Breast epithelium (tissue), 4 donors: Measurements from ENCODE around the gene TMOD2. TPM values are rescaled to one million over a fixed set of nuclear protein-coding genes. Genes with fewer than 3 reads are reported as not detected.

ENCODE experiments used
- DNase-seq, 2 donors: peaks; one replicate each; pipeline ENCODE4 v3.0.0-alpha.2; 2019; ENCODE audit warnings: low spot score in 2 of 2
- H3K27ac ChIP-seq, 2 donors: fragments of 200-600 bp; sonication (generic) in 1 of 2; one replicate each; pipeline ENCODE4 v1.5.1; 2016 to 2019; ENCODE audit warnings: mild to moderate bottlenecking in 1 of 2
- H3K27me3 ChIP-seq, 2 donors: fragments of 200-600 bp; sonication (generic) in 1 of 2; one replicate each; pipeline versions ENCODE4 v1.5.1 to v1.6.0; 2017 to 2019; ENCODE audit warnings: control low read depth in 1 of 2, mild to moderate bottlenecking in 1 of 2
- H3K36me3 ChIP-seq: fragments of 200-600 bp; one replicate; pipeline ENCODE4 v1.5.1; 2019
- H3K4me1 ChIP-seq, 2 donors: fragments of 200-600 bp; sonication (generic); one replicate each; pipeline ENCODE4 v1.5.1; 2016 to 2019; ENCODE audit warnings: control low read depth in 1 of 2
- H3K4me3 ChIP-seq, 3 donors: fragments of 200-600 bp; sonication (generic); 1 replicate in 2 of 3; 2 replicates in 1 of 3; pipeline ENCODE4 v1.5.1; 2016 to 2019; ENCODE audit warnings: mild to moderate bottlenecking in 3 of 3, moderate library complexity in 2 of 3
- H3K9me3 ChIP-seq, 2 donors: fragments of 200-600 bp; sonication (generic) in 1 of 2; one replicate each; pipeline ENCODE4 v1.5.1; 2016 to 2019; ENCODE audit warnings: control low read depth in 1 of 2
- CTCF ChIP-seq, 3 donors: fragments of 450-650 bp; IDR thresholded peaks; one replicate each; pipeline ENCODE4 v1.5.1; 2016 to 2017; ENCODE audit warnings: antibody characterized with exemption in 3 of 3, mild to moderate bottlenecking in 3 of 3, moderate library complexity in 3 of 3
- POLR2A ChIP-seq: fragments of 450-650 bp; IDR thresholded peaks from one replicate; pipeline ENCODE4 v1.6.1; 2016; ENCODE audit warnings: antibody characterized with exemption, mild to moderate bottlenecking, moderate library complexity
- POLR2AphosphoS5 ChIP-seq, 3 donors: sonication (generic); formaldehyde crosslinking; IDR thresholded peaks; one replicate each; pipeline ENCODE4 v1.6.1; 2017; ENCODE audit warnings: antibody characterized with exemption in 3 of 3
- intact Hi-C: fragments of 100-400 bp; cut with DNase I; formaldehyde crosslinking; loops from one replicate; pipeline ENCODE4 v1.15.1; 2023; ENCODE audit warnings: low total_unique reads
- total RNA-seq, 3 donors: library from RNA; depleted of rRNA; stranded (reverse); fragments of >200 nt; gene quantifications; one replicate each; pipeline ENCODE4 v1.1.0, GENCODE V29; 2016

The TMOD2 gene
- total RNA-seq, 3 donors from 2014 or later, result 8.6 to 16.8 (median 11.5) TPM

GRCh38 chr15:51738553-51738952 lies 12.8 kb upstream of the TMOD2 start:
- H3K4me1 ChIP-seq, result no peaks in the 10 kb centered on the region
- H3K4me3 ChIP-seq, result peak overlapping the region in 2 of 3 donors; percentile 79 to 93
- H3K27ac ChIP-seq, result peak overlapping the region in 1 of 2 donors; percentile 89
- no peaks in the 10 kb centered on the region for H3K9me3 ChIP-seq
- no peaks in the 10 kb centered on the region for H3K36me3 ChIP-seq
- H3K27me3 ChIP-seq, result no peaks in the 10 kb centered on the region
- DNase-seq, result no peak
- intact Hi-C loops, result no loop called here
- TF ChIP-seq POLR2A (no peak), POLR2AphosphoS5 (IDR thresholded peaks at IDR 0.05) (no peak)

GRCh38 chr15:51739061-51739712 lies 12.2 kb upstream of the TMOD2 start:
- H3K27ac ChIP-seq, result no peak overlapping the region
- no peaks in the 10 kb centered on the region for H3K36me3 ChIP-seq
- intact Hi-C loops, result no loop called here
- no peak overlapping the region for H3K4me3 ChIP-seq
- H3K27me3 ChIP-seq, result no peaks in the 10 kb centered on the region
- no peaks in the 10 kb centered on the region for H3K4me1 ChIP-seq
- TF ChIP-seq CTCF (IDR thresholded peaks at IDR 0.05) (no peak), POLR2A (no peak), POLR2AphosphoS5 (IDR thresholded peaks at IDR 0.05) (no peak)
- DNase-seq, result no peak
- no peaks in the 10 kb centered on the region for H3K9me3 ChIP-seq

GRCh38 chr15:51749307-51749706 lies 2.1 kb upstream of the TMOD2 start:
- Histone ChIP-seq H3K27me3 (no peaks in the 10 kb centered on the region), H3K4me1 (peaks cover 0 to 4% of the 10 kb centered on the region in 2 donors), H3K36me3 (no peaks in the 10 kb centered on the region), H3K4me3 (no peak overlapping the region), H3K27ac (no peak overlapping the region), H3K9me3 (no peaks in the 10 kb centered on the region)
- no peak for DNase-seq
- TF ChIP-seq POLR2AphosphoS5 (IDR thresholded peaks at IDR 0.05) (no peak), POLR2A (no peak), CTCF (IDR thresholded peaks at IDR 0.05) (no peak)
- intact Hi-C loops, result no loop called here

GRCh38 chr15:51750186-51750585 lies 1.2 kb upstream of the TMOD2 start:
- intact Hi-C loops, result no loop called here
- Histone ChIP-seq H3K36me3 (no peaks in the 10 kb centered on the region), H3K9me3 (no peaks in the 10 kb centered on the region), H3K27me3 (no peaks in the 10 kb centered on the region), H3K27ac (no peak overlapping the region), H3K4me3 (no peak overlapping the region), H3K4me1 (peaks cover 0 to 4% of the 10 kb centered on the region in 2 donors)
- DNase-seq, result no peak
- TF ChIP-seq POLR2AphosphoS5 (IDR thresholded peaks at IDR 0.05), result no peak
- no peak for TF ChIP-seq CTCF (IDR thresholded peaks at IDR 0.05)
- no peak for TF ChIP-seq POLR2A

- Histone ChIP-seq H3K27ac (peak overlapping the region; percentile 29 to 68), H3K36me3 (no peaks in the 10 kb centered on the region), H3K4me3 (peak overlapping the region; percentile 72 to 96 (median 81)), H3K9me3 (no peaks in the 10 kb centered on the region), H3K4me1 (peaks cover 0 to 4% of the 10 kb centered on the region in 2 donors), H3K27me3 (no peaks in the 10 kb centered on the region)
- DNase-seq, result no peak
- TF ChIP-seq POLR2A, result no peak
- TF ChIP-seq POLR2AphosphoS5 (IDR thresholded peaks at IDR 0.05), result no peak
- no peak for TF ChIP-seq CTCF (IDR thresholded peaks at IDR 0.05)
- intact Hi-C loops, result no loop called here
Observed at GRCh38 chr15:51751697-51752683, 593 bp downstream of the TMOD2 start.
